ENCODE measurements around the gene HMG20B.

The HMG20B gene

DNA sequence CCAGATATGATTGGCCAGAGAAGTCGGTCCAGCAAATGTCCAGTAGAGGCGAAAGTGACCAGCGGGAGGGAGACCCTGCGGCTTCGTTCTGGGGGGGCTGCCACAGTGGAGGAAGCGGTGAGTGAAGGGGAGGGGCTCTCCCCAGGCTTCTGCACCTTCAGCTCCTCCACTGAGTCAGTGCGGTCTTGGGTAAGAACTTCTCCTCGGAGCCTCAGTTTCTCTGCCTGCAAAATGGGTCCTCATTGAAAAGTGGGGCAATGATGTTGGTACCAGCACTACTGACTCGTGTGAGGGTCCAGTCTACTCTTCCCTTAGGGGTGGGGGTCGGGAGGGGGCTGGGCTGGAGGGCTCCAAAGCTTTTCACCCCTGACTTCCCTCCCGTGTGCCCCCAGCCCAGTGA is 16.7 kb downstream of the HMG20B start:
- H2AFZ ChIP-seq (ENCODE audit: low read length), result no peak overlapping the region
- no peaks in the 10 kb centered on the region for H3K36me3 ChIP-seq (replicated peaks; ENCODE audit: insufficient read depth, low read length)
- DNase-seq, result no peak
- no peak overlapping the region for H3K27ac ChIP-seq (ENCODE audit: low read length)
- no peaks in the 10 kb centered on the region for H3K79me2 ChIP-seq (ENCODE audit: low read length)
- H3K4me2 ChIP-seq (ENCODE audit: low read depth, low read length), result no peak overlapping the region
- no peak for TF ChIP-seq EZH2 (optimal IDR thresholded peaks at IDR 0.05; ENCODE audit: low read depth, low read length)
- no peak for TF ChIP-seq EZH2phosphoT487 (IDR thresholded peaks at IDR 0.05; ENCODE audit: low read length)
- no peak for TF ChIP-seq CTCF (IDR thresholded peaks at IDR 0.05; ENCODE audit: low read length)
- H3K9me3 ChIP-seq (replicated peaks; ENCODE audit: insufficient read depth, low read length), result no peaks in the 10 kb centered on the region
- no peaks in the 10 kb centered on the region for H4K20me1 ChIP-seq (ENCODE audit: insufficient read depth, low read length)
- no peak overlapping the region for H3K9ac ChIP-seq (ENCODE audit: low read length)
- peaks cover 87% of the 10 kb centered on the region for H3K27me3 ChIP-seq (replicated peaks; ENCODE audit: insufficient read depth, low read length)
- no peaks in the 10 kb centered on the region for H3F3A ChIP-seq (ENCODE audit: insufficient read depth, low read length)
- H3K4me1 ChIP-seq (ENCODE audit: low read length), result no peaks in the 10 kb centered on the region
- no peak overlapping the region for H3K4me3 ChIP-seq (ENCODE audit: low read length)
- H3K9me2 ChIP-seq (replicated peaks; ENCODE audit: insufficient read depth, low read length), result no peaks in the 10 kb centered on the region

DNA sequence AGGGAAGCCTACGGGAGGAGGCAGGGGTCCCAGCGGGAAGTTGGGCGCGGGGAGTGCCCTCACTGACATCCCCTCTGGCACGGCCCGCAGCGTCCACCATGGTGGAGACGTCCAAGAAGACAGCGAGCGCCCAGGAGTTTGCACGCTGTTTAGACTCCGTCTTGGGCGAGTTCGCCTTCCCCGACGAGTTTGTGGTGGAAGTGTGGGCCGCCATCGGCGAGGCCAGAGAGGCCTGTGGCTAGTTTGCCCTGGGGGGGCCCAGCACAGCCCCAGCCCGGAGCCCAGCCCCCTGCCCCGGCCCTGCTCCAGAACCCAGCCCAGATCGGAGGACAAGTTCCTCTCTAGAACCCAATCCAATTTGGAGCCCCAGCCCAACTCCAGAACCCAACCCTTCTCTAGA is 17.2 kb downstream of the HMG20B start:
- H3F3A ChIP-seq (ENCODE audit: insufficient read depth, low read length), result no peaks in the 10 kb centered on the region
- H3K9ac ChIP-seq (ENCODE audit: low read length), result no peak overlapping the region
- no peaks in the 10 kb centered on the region for H3K9me2 ChIP-seq (replicated peaks; ENCODE audit: insufficient read depth, low read length)
- no peaks in the 10 kb centered on the region for H3K79me2 ChIP-seq (ENCODE audit: low read length)
- H3K4me2 ChIP-seq (ENCODE audit: low read depth, low read length), result no peak overlapping the region
- H3K9me3 ChIP-seq (replicated peaks; ENCODE audit: insufficient read depth, low read length), result no peaks in the 10 kb centered on the region
- DNase-seq, result no peak
- H3K4me1 ChIP-seq (ENCODE audit: low read length), result no peaks in the 10 kb centered on the region
- no peaks in the 10 kb centered on the region for H4K20me1 ChIP-seq (ENCODE audit: insufficient read depth, low read length)
- H3K27ac ChIP-seq (ENCODE audit: low read length), result no peak overlapping the region
- H2AFZ ChIP-seq (ENCODE audit: low read length), result no peak overlapping the region
- H3K4me3 ChIP-seq (ENCODE audit: low read length), result no peak overlapping the region
- peaks cover 90% of the 10 kb centered on the region for H3K27me3 ChIP-seq (replicated peaks; ENCODE audit: insufficient read depth, low read length)
- H3K36me3 ChIP-seq (replicated peaks; ENCODE audit: insufficient read depth, low read length), result no peaks in the 10 kb centered on the region
- TF ChIP-seq CTCF (IDR thresholded peaks at IDR 0.05; ENCODE audit: low read length) (no peak), EZH2 (optimal IDR thresholded peaks at IDR 0.05; ENCODE audit: low read depth, low read length) (no peak), EZH2phosphoT487 (IDR thresholded peaks at IDR 0.05; ENCODE audit: low read length) (no peak)

- Histone ChIP-seq H3K4me1 (ENCODE audit: low read length) (no peaks in the 10 kb centered on the region), H4K20me1 (ENCODE audit: insufficient read depth, low read length) (no peaks in the 10 kb centered on the region), H3K9ac (ENCODE audit: low read length) (no peak overlapping the region), H3K9me2 (replicated peaks; ENCODE audit: insufficient read depth, low read length) (no peaks in the 10 kb centered on the region), H3K4me3 (ENCODE audit: low read length) (no peak overlapping the region), H3K4me2 (ENCODE audit: low read depth, low read length) (no peak overlapping the region), H2AFZ (ENCODE audit: low read length) (no peak overlapping the region), H3K79me2 (ENCODE audit: low read length) (no peaks in the 10 kb centered on the region), H3K27me3 (replicated peaks; ENCODE audit: insufficient read depth, low read length) (peaks cover 90% of the 10 kb centered on the region), H3K36me3 (replicated peaks; ENCODE audit: insufficient read depth, low read length) (no peaks in the 10 kb centered on the region), H3K9me3 (replicated peaks; ENCODE audit: insufficient read depth, low read length) (no peaks in the 10 kb centered on the region), H3F3A (ENCODE audit: insufficient read depth, low read length) (no peaks in the 10 kb centered on the region), H3K27ac (ENCODE audit: low read length) (no peak overlapping the region)
- TF ChIP-seq EZH2phosphoT487 (IDR thresholded peaks at IDR 0.05; ENCODE audit: low read length) (no peak), CTCF (IDR thresholded peaks at IDR 0.05; ENCODE audit: low read length) (no peak), EZH2 (optimal IDR thresholded peaks at IDR 0.05; ENCODE audit: low read depth, low read length) (no peak)
- no peak for DNase-seq
These were observed 18.4 kb downstream of the HMG20B start for GRCh38 chr19:3590991-3591659.
